Measurements from ENCODE around the gene SLC22A4.

DNA sequence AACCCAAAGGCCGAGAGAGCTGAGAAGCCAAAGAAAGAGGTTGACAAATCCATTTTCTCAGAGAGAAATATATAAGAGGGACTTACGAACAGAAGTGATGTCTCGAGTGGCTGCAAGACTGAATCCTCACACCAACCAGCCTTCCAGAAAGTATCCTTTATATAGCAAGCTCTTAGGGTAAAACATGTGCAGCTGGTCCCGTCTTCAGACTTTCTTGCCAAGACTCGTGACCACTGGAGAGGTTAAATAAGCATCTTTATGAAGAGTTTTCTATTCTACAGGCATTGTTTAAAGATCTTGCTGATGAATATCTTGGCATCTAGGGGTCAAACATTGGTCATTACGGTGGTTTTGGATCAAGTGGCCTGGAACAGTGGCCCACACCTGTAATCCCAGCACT is 16.9 kb upstream of the SLC22A4 start:
- TF ChIP-seq CTCF (IDR thresholded peaks at IDR 0.05) (no peak), EZH2 (IDR thresholded peaks at IDR 0.05) (no peak), EZH2phosphoT487 (IDR thresholded peaks at IDR 0.05) (no peak)
